Stimulated activated CD4-positive, alpha-beta T cell treated with anti-CD3 and anti-CD28 coated beads, Interleukin-4, amount 100 ng/mL, for 24 hours (primary cell): ENCODE results near the gene MAML3.

Experiments
- DNase-seq: peaks from one replicate; pipeline ENCODE4 v3.0.0-alpha.2; 2020

MAML3 gene

GRCh38 chr4:139669335-139669734 is 484.6 kb downstream of the MAML3 start:
- no peak for DNase-seq

- no peak for DNase-seq
Observed at GRCh38 chr4:139668658-139669201, 485.3 kb downstream of the MAML3 start.

- DNase-seq = no peak
Observed at GRCh38 chr4:139668036-139668435, 485.9 kb downstream of the MAML3 start.
